ENCODE measurements around the gene PDIA5. TPM values are rescaled to one million over a fixed set of nuclear protein-coding genes. Genes with fewer than 3 reads are reported as not detected.
A peak's percentile ranks its signal among the peaks of the same experiment; 100 is the strongest.

Gene PDIA5
- total and polyA plus RNA-seq, 8 donors: 19.8 to 29.3 (median 25.7) TPM

GRCh38 chr3:123126653-123127052 lies 59.8 kb downstream of the PDIA5 start:
- H3K27me3 ChIP-seq: no peaks in the 10 kb centered on the region
- H3K4me1 ChIP-seq: no peaks in the 10 kb centered on the region
- ATAC-seq: no peak
- FAIRE-seq: no peak
- no peak overlapping the region for H3K27ac ChIP-seq
- peaks cover 0 to 69% (median 5%) of the 10 kb centered on the region in 3 donors for H3K36me3 ChIP-seq
- H3K4me3 ChIP-seq: no peak overlapping the region
- H3K9me3 ChIP-seq: no peaks in the 10 kb centered on the region
- intact Hi-C loops (cut with DNase I): no loop called here
- no peak for DNase-seq
- WGBS, 2 donors: 92 to 95% methylated on average over 3 of the region's 3 CpGs
- TF ChIP-seq CTCF (IDR thresholded peaks at IDR 0.05): no peak

GRCh38 chr3:123129092-123129491 lies 62.3 kb downstream of the PDIA5 start:
- Histone ChIP-seq H3K4me1 (no peaks in the 10 kb centered on the region), H3K4me3 (no peak overlapping the region), H3K27ac (no peak overlapping the region), H3K36me3 (peaks cover 0 to 63% (median 5%) of the 10 kb centered on the region in 3 donors), H3K27me3 (no peaks in the 10 kb centered on the region), H3K9me3 (no peaks in the 10 kb centered on the region)
- intact Hi-C loops (cut with DNase I): no loop called here
- FAIRE-seq: no peak
- TF ChIP-seq CTCF (IDR thresholded peaks at IDR 0.05): no peak
- WGBS, 2 donors: 97 to 98% methylated on average over 3 of the region's 3 CpGs
- no peak for ATAC-seq
- no peak for DNase-seq

GRCh38 chr3:123129532-123129931 lies 62.7 kb downstream of the PDIA5 start:
- FAIRE-seq (no peak), ATAC-seq (no peak), DNase-seq (no peak)
- Histone ChIP-seq H3K4me1 (no peaks in the 10 kb centered on the region), H3K4me3 (no peak overlapping the region), H3K9me3 (no peaks in the 10 kb centered on the region), H3K36me3 (peaks cover 0 to 61% (median 5%) of the 10 kb centered on the region in 3 donors), H3K27me3 (no peaks in the 10 kb centered on the region), H3K27ac (no peak overlapping the region)
- 94 to 96% methylated on average over 7 of the region's 7 CpGs for WGBS, 2 donors
- intact Hi-C loops (cut with DNase I): no loop called here
- no peak for TF ChIP-seq CTCF (IDR thresholded peaks at IDR 0.05)

GRCh38 chr3:123130079-123130750 lies 63.4 kb downstream of the PDIA5 start:
- Histone ChIP-seq H3K4me3 (no peak overlapping the region), H3K4me1 (no peaks in the 10 kb centered on the region), H3K27ac (no peak overlapping the region), H3K36me3 (peaks cover 0 to 54% (median under 1%) of the 10 kb centered on the region in 3 donors), H3K9me3 (no peaks in the 10 kb centered on the region), H3K27me3 (no peaks in the 10 kb centered on the region)
- WGBS, 2 donors: 97% methylated on average over 12 of the region's 12 CpGs
- peak in 2 of 4 donors; percentile 48 to 63 for ATAC-seq
- FAIRE-seq: no peak
- intact Hi-C loops (cut with DNase I): no loop called here
- no peak for TF ChIP-seq CTCF (IDR thresholded peaks at IDR 0.05)
- peak in 2 of 6 donors; percentile 42 to 47 for DNase-seq

- DNase-seq: peak in 2 of 6 donors; percentile 35 to 39
- no peak for FAIRE-seq
Measured at GRCh38 chr3:123134671-123135070, 67.8 kb downstream of the PDIA5 start.

More at GRCh38 chr3:123134671-123135070, 67.8 kb downstream of the PDIA5 start:
- Histone ChIP-seq H3K4me3 (no peak overlapping the region), H3K27me3 (no peaks in the 10 kb centered on the region), H3K27ac (no peak overlapping the region), H3K36me3 (peaks cover 0 to 42% (median 0%) of the 10 kb centered on the region in 3 donors), H3K4me1 (no peaks in the 10 kb centered on the region), H3K9me3 (no peaks in the 10 kb centered on the region)
- 87 to 90% methylated on average over 10 of the region's 10 CpGs for WGBS, 2 donors
- intact Hi-C loops (cut with DNase I): no loop called here
- TF ChIP-seq CTCF (IDR thresholded peaks at IDR 0.05): no peak
- ATAC-seq: no peak
